ENCODE measurements around the gene RBMS2. TPM values are rescaled to one million over a fixed set of nuclear protein-coding genes. Genes with fewer than 3 reads are reported as not detected.
A peak's percentile ranks its signal among the peaks of the same experiment; 100 is the strongest.

RBMS2 gene
- total RNA-seq, 2 experiments from 2014 or later = 3.8 to 4.3 TPM

- peak; percentile 92 for DNase-seq
- peak overlapping the region; percentile 96 for H3K4me3 Mint-ChIP-seq
- H3K9me3 Mint-ChIP-seq = no peaks in the 10 kb centered on the region
- POLR2A ChIA-PET = interaction anchor here (0.7 to 5.5 kb wide), 21 partner anchors 9 to 592 kb away, joined by 3 to 103 read pairs (median 6); partner anchors contain the start of genes ATP5F1B, MYL6, NACA and PRIM1
- peaks cover 59% of the 10 kb centered on the region for H3K4me1 Mint-ChIP-seq
- CTCF ChIA-PET = interaction anchor here (0.6 to 3.9 kb wide), 43 partner anchors 9 to 819 kb away, joined by 3 to 80 read pairs (median 4); partner anchors contain the start of genes ATP5F1B, CNPY2, NACA and ORMDL2
- H3K27ac Mint-ChIP-seq = peak overlapping the region; percentile 80
- no peaks in the 10 kb centered on the region for H3K27me3 Mint-ChIP-seq
- peaks cover 42% of the 10 kb centered on the region for H3K36me3 Mint-ChIP-seq (ENCODE audit: low read depth)
Measured at GRCh38 chr12:56636675-56637540, 115.3 kb downstream of the RBMS2 start.

GRCh38 chr12:56637621-56638020 lies 116.0 kb downstream of the RBMS2 start:
- no peaks in the 10 kb centered on the region for H3K27me3 Mint-ChIP-seq
- H3K9me3 Mint-ChIP-seq = no peaks in the 10 kb centered on the region
- peaks cover 59% of the 10 kb centered on the region for H3K4me1 Mint-ChIP-seq
- no peak overlapping the region for H3K4me3 Mint-ChIP-seq
- peaks cover 49% of the 10 kb centered on the region for H3K36me3 Mint-ChIP-seq (ENCODE audit: low read depth)
- DNase-seq = no peak
- CTCF ChIA-PET = no interaction called here
- peak overlapping the region; percentile 66 for H3K27ac Mint-ChIP-seq
- POLR2A ChIA-PET = interaction anchor here (2.0 to 5.5 kb wide), 2 partner anchors 8 kb away, joined by 17 to 103 read pairs; partner anchors contain the start of genes ATP5F1B and BAZ2A

GRCh38 chr12:56641219-56641618 lies 119.6 kb downstream of the RBMS2 start:
- no peak overlapping the region for H3K27ac Mint-ChIP-seq
- POLR2A ChIA-PET = interaction anchor here (3.6 kb wide), 1 partner anchor 12 kb away, joined by 12 read pairs; the partner anchor contains the start of gene BAZ2A

GRCh38 chr12:56644654-56645053 lies 123.0 kb downstream of the RBMS2 start:
- H3K4me1 Mint-ChIP-seq = peaks cover 42% of the 10 kb centered on the region
- peak overlapping the region; percentile 95 for H3K27ac Mint-ChIP-seq
- ChIA-PET POLR2A (interaction anchor here (1.2 to 5.8 kb wide), 11 partner anchors 9 to 107 kb away, joined by 3 to 103 read pairs (median 14); partner anchors contain the start of genes BAZ2A, NACA, PRIM1 and PTGES3), CTCF (interaction anchor here (1.6 to 2.8 kb wide), 2 partner anchors 9 to 40 kb away, joined by 4 to 50 read pairs; no protein-coding TSS in a partner anchor)
- H3K4me3 Mint-ChIP-seq = peak overlapping the region; percentile 90
- DNase-seq = no peak
- no peaks in the 10 kb centered on the region for H3K9me3 Mint-ChIP-seq
- no peaks in the 10 kb centered on the region for H3K27me3 Mint-ChIP-seq
- H3K36me3 Mint-ChIP-seq (ENCODE audit: low read depth) = peaks cover 51% of the 10 kb centered on the region

More at GRCh38 chr12:56641219-56641618, 119.6 kb downstream of the RBMS2 start:
- peaks cover 65% of the 10 kb centered on the region for H3K4me1 Mint-ChIP-seq
- no peak for DNase-seq
- no peaks in the 10 kb centered on the region for H3K9me3 Mint-ChIP-seq
- H3K4me3 Mint-ChIP-seq = no peak overlapping the region
- H3K27me3 Mint-ChIP-seq = no peaks in the 10 kb centered on the region
- CTCF ChIA-PET = no interaction called here
- H3K36me3 Mint-ChIP-seq (ENCODE audit: low read depth) = peaks cover 77% of the 10 kb centered on the region

- ChIA-PET CTCF (interaction anchor here (0.8 to 2.8 kb wide), 4 partner anchors 9 to 72 kb away, joined by 3 to 50 read pairs (median 4); no protein-coding TSS in a partner anchor), POLR2A (interaction anchor here (0.5 to 5.8 kb wide), 14 partner anchors 10 to 678 kb away, joined by 3 to 103 read pairs (median 10); partner anchors contain the start of genes BAZ2A, NACA, PRIM1 and PTGES3)
- H3K9me3 Mint-ChIP-seq = no peaks in the 10 kb centered on the region
- H3K27ac Mint-ChIP-seq = peak overlapping the region; percentile 95
- H3K4me3 Mint-ChIP-seq = peak overlapping the region; percentile 90
- peak; percentile 29 for DNase-seq
- H3K27me3 Mint-ChIP-seq = no peaks in the 10 kb centered on the region
- H3K4me1 Mint-ChIP-seq = peaks cover 38% of the 10 kb centered on the region
- peaks cover 47% of the 10 kb centered on the region for H3K36me3 Mint-ChIP-seq (ENCODE audit: low read depth)
Measured at GRCh38 chr12:56645201-56645716, 123.6 kb downstream of the RBMS2 start.

Other genes with a start within 250 kb of the RBMS2 start
- 100 to 1,000 TPM; 188 to 193 TPM for gene CS, start 221.5 kb upstream of the RBMS2 start, total RNA-seq
- 10 to 100 TPM; 95.0 to 99.3 TPM for gene CNPY2, start 205.8 kb upstream of the RBMS2 start, total RNA-seq
- 10 to 100 TPM; 61.3 to 64.2 TPM for gene PAN2, start 187.8 kb upstream of the RBMS2 start, total RNA-seq
- gene IL23A, start 182.9 kb upstream of the RBMS2 start, total RNA-seq = 10 to 100 TPM; 11.0 to 11.7 TPM
- 100 to 1,000 TPM; 298 to 304 TPM for gene STAT2, start 161.7 kb upstream of the RBMS2 start, total RNA-seq
- not detected for gene APOF, start 159.0 kb upstream of the RBMS2 start, total RNA-seq
- 10 to 100 TPM; 44.1 to 45.6 TPM for gene TIMELESS, start 72.4 kb upstream of the RBMS2 start, total RNA-seq
- not detected for gene MIP, start 67.2 kb upstream of the RBMS2 start, total RNA-seq
- gene SPRYD4, start 53.2 kb upstream of the RBMS2 start, total RNA-seq = 1 to 10 TPM; 2.9 to 3.1 TPM
- gene GLS2, start 33.7 kb upstream of the RBMS2 start, total RNA-seq = 1 to 10 TPM in 1 of 2 experiments, under 1 TPM in 1; 0.33 to 1.3 TPM
- gene BAZ2A, start 108.5 kb downstream of the RBMS2 start, total RNA-seq = 100 to 1,000 TPM; 121 to 126 TPM
- 100 to 1,000 TPM; 529 to 549 TPM for gene ATP5F1B, start 124.2 kb downstream of the RBMS2 start, total RNA-seq
- gene PTGES3, start 166.5 kb downstream of the RBMS2 start, total RNA-seq = 100 to 1,000 TPM; 240 to 241 TPM
- gene NACA, start 203.5 kb downstream of the RBMS2 start, total RNA-seq = 100 to 1,000 TPM; 826 to 860 TPM
- gene PRIM1, start 230.5 kb downstream of the RBMS2 start, total RNA-seq = 10 to 100 TPM; 45.0 to 46.2 TPM
- gene HSD17B6, start 241.5 kb downstream of the RBMS2 start, total RNA-seq = 1 to 10 TPM; 2.0 to 2.2 TPM